Ectodermal cell (in vitro differentiated cells): Measurements from ENCODE around the gene SYNDIG1.

Experiments used
- H3K27ac ChIP-seq: 2 replicates; pipeline ENCODE4 v1.7.0; 2013; ENCODE audit warnings: mild to moderate bottlenecking, low read depth, low read length; ENCODE audit not compliant: insufficient read depth, poor library complexity, severe bottlenecking
- H3K27me3 ChIP-seq: 2 replicates; pipeline ENCODE4 v1.7.0; 2013; ENCODE audit warnings: mild to moderate bottlenecking, low read length; ENCODE audit not compliant: insufficient read depth, control insufficient read depth, poor library complexity, severe bottlenecking
- H3K36me3 ChIP-seq: one replicate; pipeline ENCODE4 v1.7.0; 2013; ENCODE audit warnings: low read length; ENCODE audit not compliant: control insufficient read depth, insufficient read depth
- H3K4me1 ChIP-seq: one replicate; pipeline ENCODE4 v1.7.0; 2013; ENCODE audit warnings: low read length; ENCODE audit not compliant: control insufficient read depth, insufficient read depth
- H3K4me3 ChIP-seq: 2 replicates; pipeline ENCODE4 v1.7.0; 2013; ENCODE audit warnings: low read depth, low read length, control low read depth; ENCODE audit not compliant: insufficient read depth
- H3K9me3 ChIP-seq: 2 replicates; pipeline ENCODE4 v1.7.0; 2013; ENCODE audit warnings: mild to moderate bottlenecking, low read length, moderate library complexity; ENCODE audit not compliant: control insufficient read depth
- WGBS, 2 experiments: methylation state at CpG; one replicate each; pipeline ENCODE4 v1.1.7; 2013; ENCODE audit warnings: missing lambda C conversion rate in 2 of 2; 5-methylcytosine and 5-hydroxymethylcytosine counted together

Gene SYNDIG1

DNA sequence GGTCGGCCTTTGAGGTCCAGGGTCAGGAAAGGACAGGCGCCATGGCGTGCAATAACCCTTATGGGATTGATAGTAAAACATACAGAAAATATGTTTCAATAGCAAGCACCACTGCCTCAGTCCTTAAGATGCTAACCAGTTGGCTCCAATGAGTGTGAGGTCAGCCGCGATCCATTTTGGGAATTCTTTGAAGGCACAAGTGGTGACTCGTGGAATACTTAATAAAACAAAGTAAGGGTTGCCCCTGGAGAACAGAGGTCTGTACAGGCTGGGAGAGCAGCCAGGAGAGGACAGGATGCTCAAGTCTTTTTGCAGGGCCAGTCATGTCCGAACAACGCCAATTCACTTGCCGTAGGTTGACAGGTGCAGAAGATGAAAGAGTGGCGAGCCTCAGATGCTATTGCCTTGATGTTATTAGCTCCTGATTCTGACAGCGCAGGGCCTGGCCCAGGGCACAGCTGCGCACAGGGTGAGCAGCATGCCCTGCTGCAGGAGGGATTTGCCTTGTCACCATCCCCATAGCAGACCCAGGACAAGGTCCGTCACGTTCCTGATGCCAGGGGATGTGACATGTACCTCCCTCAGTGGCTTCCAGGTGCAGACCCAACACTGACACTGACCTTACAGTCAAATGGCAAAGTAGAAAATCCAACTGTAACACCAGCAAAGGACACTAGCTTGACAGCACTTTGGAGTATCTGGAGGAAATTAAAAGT lies 21.8 kb downstream of the SYNDIG1 start:
- no peak overlapping the region for H3K4me3 ChIP-seq
- no peak overlapping the region for H3K27ac ChIP-seq
- peaks cover 19% of the 10 kb centered on the region for H3K4me1 ChIP-seq
- H3K27me3 ChIP-seq, result no peaks in the 10 kb centered on the region
- H3K36me3 ChIP-seq, result no peaks in the 10 kb centered on the region
- WGBS, 2 experiments, result 92 to 95% methylated on average over 13 to 14 of the region's 14 CpGs
- no peaks in the 10 kb centered on the region for H3K9me3 ChIP-seq

DNA sequence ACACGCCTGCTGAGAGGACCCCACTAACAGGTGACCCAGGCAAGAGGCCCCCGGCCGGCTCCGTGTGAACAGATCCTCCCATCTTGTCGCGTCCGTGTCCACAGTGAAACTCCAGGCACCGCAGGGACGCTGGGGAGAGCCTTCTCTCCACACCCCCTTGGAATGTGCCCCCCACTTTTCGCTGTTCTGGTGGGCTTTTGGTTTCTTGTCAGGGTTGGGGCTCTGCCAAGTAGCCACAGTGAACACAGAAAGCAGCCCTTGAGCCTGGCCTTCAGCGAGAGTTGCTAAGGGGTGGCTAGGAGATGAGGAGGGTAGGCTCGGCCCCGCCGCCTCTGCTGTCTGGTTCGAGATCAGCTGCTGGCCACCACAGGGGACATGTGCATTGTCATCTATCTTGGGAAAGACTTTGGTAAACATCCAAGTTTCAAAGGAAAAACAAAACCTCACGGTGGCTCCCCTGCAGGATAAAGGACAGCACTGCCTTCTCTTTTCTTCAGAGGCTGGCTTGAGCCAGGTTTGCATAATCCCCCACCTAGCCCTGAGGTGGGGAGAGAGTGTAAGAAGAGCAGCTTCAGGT lies 22.7 kb downstream of the SYNDIG1 start:
- Histone ChIP-seq H3K4me1 (peaks cover 19% of the 10 kb centered on the region), H3K36me3 (no peaks in the 10 kb centered on the region), H3K27me3 (no peaks in the 10 kb centered on the region), H3K27ac (no peak overlapping the region), H3K4me3 (no peak overlapping the region), H3K9me3 (no peaks in the 10 kb centered on the region)
- 50 to 51% methylated on average over 16 of the region's 16 CpGs for WGBS, 2 experiments

DNA sequence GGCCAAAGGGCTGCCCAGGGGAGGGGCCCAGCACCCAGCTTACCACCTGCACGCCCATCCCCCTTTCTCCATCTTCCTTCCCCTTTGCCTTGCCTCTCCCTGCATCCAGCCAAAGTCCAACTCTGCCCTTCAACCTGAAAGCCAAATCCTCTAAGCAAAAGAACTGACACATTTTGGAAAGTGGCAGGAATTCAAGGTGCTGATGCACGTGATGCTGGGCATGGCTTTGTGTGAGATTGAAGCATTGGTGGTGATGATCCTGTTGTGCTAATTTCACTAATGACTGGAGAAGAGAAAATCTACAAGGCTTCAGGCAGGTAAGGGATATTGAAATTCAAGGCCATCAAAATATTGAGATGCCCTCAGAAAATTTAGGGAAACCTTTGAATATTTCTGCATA lies 23.3 kb downstream of the SYNDIG1 start:
- Histone ChIP-seq H3K36me3 (no peaks in the 10 kb centered on the region), H3K9me3 (no peaks in the 10 kb centered on the region), H3K4me1 (peaks cover 19% of the 10 kb centered on the region), H3K4me3 (no peak overlapping the region), H3K27me3 (no peaks in the 10 kb centered on the region), H3K27ac (no peak overlapping the region)
- 65 to 67% methylated on average over 2 of the region's 2 CpGs for WGBS, 2 experiments

DNA sequence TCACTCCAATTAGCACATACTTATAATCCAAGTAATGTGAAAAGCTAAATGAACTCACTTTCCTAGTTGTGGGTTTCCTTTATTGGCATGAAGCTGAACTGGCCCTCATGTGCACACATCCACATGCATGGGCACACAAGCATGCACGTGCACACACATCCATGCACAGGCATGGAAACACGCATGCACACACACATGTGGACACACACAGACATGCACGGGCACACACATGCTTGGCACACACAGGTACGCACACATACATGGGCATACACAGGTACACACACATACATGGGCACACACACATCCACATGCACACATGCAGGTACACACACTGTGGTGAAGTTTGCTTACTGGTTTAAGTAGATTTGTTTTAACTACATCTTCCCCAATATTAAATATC lies 23.8 kb downstream of the SYNDIG1 start:
- 90 to 95% methylated on average over 4 of the region's 4 CpGs for WGBS, 2 experiments
- Histone ChIP-seq H3K27ac (no peak overlapping the region), H3K4me1 (peaks cover 19% of the 10 kb centered on the region), H3K4me3 (no peak overlapping the region), H3K36me3 (no peaks in the 10 kb centered on the region), H3K27me3 (no peaks in the 10 kb centered on the region), H3K9me3 (no peaks in the 10 kb centered on the region)

DNA sequence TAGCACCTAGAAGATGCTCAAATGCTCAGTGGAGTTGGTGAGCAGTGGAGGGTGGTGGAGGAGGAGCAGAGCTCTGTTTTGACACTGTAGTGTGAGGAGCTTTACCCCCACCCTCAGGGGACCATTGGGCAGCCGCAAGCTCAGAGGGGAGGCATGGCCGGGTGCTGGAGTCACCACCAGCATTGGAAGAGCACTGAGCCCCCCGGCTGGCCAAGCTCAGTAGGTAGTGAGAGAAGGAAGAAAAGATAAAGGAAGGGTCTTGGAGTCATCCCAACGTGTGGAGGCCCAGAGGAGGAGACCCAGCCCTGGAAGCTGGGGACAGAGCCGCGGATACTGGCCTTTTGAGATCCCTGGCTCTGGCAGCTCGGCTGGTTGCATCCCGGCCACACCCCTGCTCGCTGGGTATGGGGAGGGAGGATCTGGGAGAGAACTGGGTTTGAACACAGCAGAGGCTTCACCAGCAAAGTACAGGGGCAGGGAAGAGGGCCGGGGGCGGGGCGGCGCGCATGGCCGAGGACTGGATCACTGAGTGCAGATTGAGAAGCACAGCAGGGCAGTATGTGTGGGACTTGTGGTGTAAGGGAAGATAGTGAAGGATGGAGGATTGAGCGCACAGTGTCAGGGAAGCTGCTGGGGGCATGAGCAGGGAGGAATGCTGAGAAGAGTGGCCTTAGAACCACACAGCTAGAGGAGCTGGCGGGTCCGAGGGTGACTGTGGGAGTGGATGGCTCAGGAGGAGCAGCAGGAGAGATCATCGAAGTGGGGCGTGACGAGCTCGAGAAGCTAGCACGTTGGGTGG lies 24.4 kb downstream of the SYNDIG1 start:
- no peak overlapping the region for H3K27ac ChIP-seq
- no peak overlapping the region for H3K4me3 ChIP-seq
- H3K36me3 ChIP-seq, result no peaks in the 10 kb centered on the region
- H3K4me1 ChIP-seq, result peaks cover 19% of the 10 kb centered on the region
- WGBS, 2 experiments, result 83% methylated on average over 23 of the region's 23 CpGs
- H3K9me3 ChIP-seq, result no peaks in the 10 kb centered on the region
- H3K27me3 ChIP-seq, result no peaks in the 10 kb centered on the region

DNA sequence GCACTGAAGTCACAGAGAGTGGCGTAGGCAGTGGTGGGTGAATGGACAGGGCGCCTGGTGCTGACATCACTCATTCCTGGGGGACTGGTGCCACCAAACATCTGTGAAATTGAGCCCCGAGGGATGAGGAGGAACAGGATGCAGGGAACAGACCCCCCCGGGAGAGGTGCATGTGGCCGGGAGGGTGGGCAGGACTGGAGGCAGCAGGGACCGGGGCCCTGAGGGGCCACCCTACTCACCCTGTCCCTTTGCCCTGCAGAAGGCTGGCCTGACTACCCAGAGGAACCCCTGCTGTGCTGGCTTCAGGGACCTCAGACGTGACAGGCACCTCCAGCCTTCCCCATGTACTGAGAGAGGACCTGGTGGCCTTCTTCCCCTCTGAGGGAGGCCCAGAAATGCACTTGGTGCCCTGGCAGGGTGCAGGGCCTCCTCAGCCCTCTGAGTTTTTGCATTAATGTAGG lies 25.1 kb downstream of the SYNDIG1 start:
- Histone ChIP-seq H3K36me3 (no peaks in the 10 kb centered on the region), H3K27ac (no peak overlapping the region), H3K4me1 (peaks cover 19% of the 10 kb centered on the region), H3K27me3 (no peaks in the 10 kb centered on the region), H3K4me3 (no peak overlapping the region), H3K9me3 (no peaks in the 10 kb centered on the region)
- WGBS, 2 experiments, result 87 to 88% methylated on average over 7 of the region's 7 CpGs

DNA sequence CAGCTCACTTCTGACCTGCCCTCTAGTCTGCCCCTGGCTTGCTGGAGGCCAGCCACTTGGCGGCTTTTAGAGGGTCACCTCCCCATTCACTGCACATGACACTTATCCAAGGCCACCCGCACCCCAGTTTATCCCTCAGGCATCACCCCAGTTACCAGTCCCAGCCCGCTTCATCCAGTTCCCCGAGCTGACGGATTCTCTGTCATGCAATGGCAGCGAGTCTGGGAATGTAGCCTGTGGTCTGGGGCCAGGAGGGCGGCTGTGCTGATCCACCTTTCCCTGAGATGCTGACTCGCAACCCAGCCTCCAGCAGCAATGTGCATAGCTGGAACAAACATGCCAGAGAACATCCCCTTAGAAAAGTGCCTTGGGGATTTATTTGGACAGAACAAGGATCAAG lies 25.8 kb downstream of the SYNDIG1 start:
- no peak overlapping the region for H3K4me3 ChIP-seq
- WGBS, 2 experiments, result 97 to 98% methylated on average over 8 of the region's 8 CpGs
- no peaks in the 10 kb centered on the region for H3K9me3 ChIP-seq
- H3K36me3 ChIP-seq, result no peaks in the 10 kb centered on the region
- H3K27me3 ChIP-seq, result no peaks in the 10 kb centered on the region
- H3K27ac ChIP-seq, result no peak overlapping the region
- peaks cover 19% of the 10 kb centered on the region for H3K4me1 ChIP-seq

DNA sequence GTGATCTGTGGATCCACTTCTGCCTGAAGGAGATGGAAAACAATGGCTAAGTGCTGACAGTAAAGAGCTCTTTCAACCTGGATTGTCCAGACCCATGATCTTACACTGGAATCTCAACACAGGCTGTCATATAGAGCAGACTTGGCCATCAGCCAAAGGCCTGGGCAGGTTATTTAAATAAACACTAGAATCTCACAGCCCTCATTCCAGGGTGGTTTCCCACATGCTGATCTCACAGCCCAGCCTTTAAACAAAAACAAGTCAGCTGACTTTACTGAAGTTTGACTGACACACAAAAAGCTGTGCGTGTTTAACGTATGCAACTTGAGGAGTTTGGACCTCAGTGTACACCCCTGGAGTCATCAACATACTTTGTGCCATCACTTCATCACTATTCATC lies 28.4 kb downstream of the SYNDIG1 start:
- Histone ChIP-seq H3K27me3 (no peaks in the 10 kb centered on the region), H3K36me3 (no peaks in the 10 kb centered on the region), H3K27ac (no peak overlapping the region), H3K4me1 (peaks cover 10% of the 10 kb centered on the region), H3K9me3 (no peaks in the 10 kb centered on the region), H3K4me3 (no peak overlapping the region)
- 93% methylated on average over 2 of the region's 2 CpGs for WGBS, 2 experiments

DNA sequence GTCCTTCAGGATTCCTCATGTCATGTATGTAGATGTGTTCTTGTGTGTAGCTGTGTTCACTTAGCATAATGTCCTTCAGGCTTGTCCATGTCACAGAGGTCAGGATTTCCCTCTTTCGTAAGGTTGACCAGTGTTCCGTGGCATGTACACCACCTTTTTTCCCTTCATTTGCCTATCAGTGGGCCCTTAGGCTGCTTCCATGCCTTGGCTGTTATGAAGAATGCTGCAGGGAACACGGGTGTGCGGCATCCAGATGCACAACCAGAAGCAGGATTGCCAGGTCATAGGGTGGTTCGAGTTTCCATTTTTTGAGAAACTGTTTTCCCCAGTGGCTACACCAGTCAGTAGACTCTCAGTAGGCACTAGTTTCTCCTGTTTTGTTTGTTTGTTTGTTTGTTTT lies 29.2 kb downstream of the SYNDIG1 start:
- no peak overlapping the region for H3K27ac ChIP-seq
- no peaks in the 10 kb centered on the region for H3K36me3 ChIP-seq
- H3K9me3 ChIP-seq, result no peaks in the 10 kb centered on the region
- H3K27me3 ChIP-seq, result no peaks in the 10 kb centered on the region
- H3K4me1 ChIP-seq, result peaks cover 5% of the 10 kb centered on the region
- WGBS, 2 experiments, result 95 to 97% methylated on average over 5 of the region's 5 CpGs
- H3K4me3 ChIP-seq, result no peak overlapping the region

DNA sequence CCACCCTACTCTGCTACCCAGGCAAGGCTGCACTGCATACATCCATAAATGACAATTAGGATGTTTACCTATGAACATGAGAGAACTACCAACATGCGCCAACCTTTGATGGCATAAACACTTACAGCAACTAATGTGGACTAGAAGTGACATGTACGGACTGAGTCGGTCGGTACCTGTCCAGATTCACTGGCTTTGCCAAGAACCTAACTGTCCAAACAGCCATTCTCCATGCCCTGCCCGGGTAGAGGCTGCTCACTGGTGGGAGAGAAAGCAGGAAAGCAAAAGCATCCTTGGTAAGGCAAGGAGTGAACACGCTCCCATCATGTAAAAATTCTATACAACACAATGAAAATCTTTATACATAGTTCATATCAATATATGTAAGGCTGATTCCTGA lies 30.0 kb downstream of the SYNDIG1 start:
- Histone ChIP-seq H3K27ac (no peak overlapping the region), H3K9me3 (no peaks in the 10 kb centered on the region), H3K36me3 (no peaks in the 10 kb centered on the region), H3K27me3 (no peaks in the 10 kb centered on the region), H3K4me3 (no peak overlapping the region), H3K4me1 (no peaks in the 10 kb centered on the region)
- WGBS, 2 experiments, result 96 to 99% methylated on average over 5 to 6 of the region's 6 CpGs
